Gastroesophageal sphincter (tissue), 4 donors: ENCODE measurements around the gene DTHD1. TPM values are rescaled to one million over a fixed set of nuclear protein-coding genes. Genes with fewer than 3 reads are reported as not detected.
A peak's percentile ranks its signal among the peaks of the same experiment; 100 is the strongest.

Source experiments
- ATAC-seq: fragments of 150-250 bp; one replicate; pipeline ENCODE4 v1.9.1; 2016; ENCODE audit warnings: mild to moderate bottlenecking, moderate library complexity
- H3K27ac ChIP-seq, 4 donors: fragments of 200-600 bp; sonication (generic) in 3 of 4; 1 replicate in 3 of 4; 2 replicates in 1 of 4; pipeline ENCODE4 v1.5.1; 2016 to 2019
- H3K27me3 ChIP-seq: fragments of 200-600 bp; sonication (generic); one replicate; pipeline ENCODE4 v1.5.1; 2019
- H3K36me3 ChIP-seq, 2 donors: fragments of 200-600 bp; sonication (generic); one replicate each; pipeline ENCODE4 v1.5.1; 2019; ENCODE audit warnings: control low read depth in 1 of 2
- H3K4me1 ChIP-seq, 3 donors: fragments of 200-600 bp; sonication (generic); 1 replicate in 2 of 3; 2 replicates in 1 of 3; pipeline ENCODE4 v1.5.1; 2016 to 2019; ENCODE audit warnings: control low read depth in 2 of 3
- H3K4me3 ChIP-seq, 2 donors: fragments of 200-600 bp; sonication (generic); one replicate each; pipeline ENCODE4 v1.5.1; 2019; ENCODE audit warnings: mild to moderate bottlenecking in 1 of 2, moderate library complexity in 1 of 2
- H3K9me3 ChIP-seq, 3 donors: fragments of 200-600 bp; sonication (generic); one replicate each; pipeline ENCODE4 v1.5.1; 2017 to 2019; ENCODE audit warnings: control low read depth in 2 of 3
- CTCF ChIP-seq, 4 experiments: fragments of 200-600 bp in 2 of 4; fragments of 450-650 bp in 2 of 4; sonication (generic) in 1 of 4; IDR thresholded peaks; one replicate each; pipeline ENCODE4 v1.5.1; 2017 to 2019; ENCODE audit warnings: antibody characterized with exemption in 4 of 4, mild to moderate bottlenecking in 2 of 4, moderate library complexity in 2 of 4
- EP300 ChIP-seq: sonication (generic); formaldehyde crosslinking; IDR thresholded peaks from one replicate; pipeline ENCODE4 v1.6.1; 2017; ENCODE audit warnings: antibody characterized with exemption, mild to moderate bottlenecking
- POLR2A ChIP-seq, 2 donors: fragments of 450-650 bp; IDR thresholded peaks; one replicate each; pipeline ENCODE4 v1.6.1; 2017; ENCODE audit warnings: antibody characterized with exemption in 2 of 2, mild to moderate bottlenecking in 2 of 2, moderate library complexity in 1 of 2
- POLR2AphosphoS5 ChIP-seq: sonication (generic); formaldehyde crosslinking; IDR thresholded peaks from one replicate; pipeline ENCODE4 v1.6.1; 2017; ENCODE audit warnings: antibody characterized with exemption
- WGBS, 2 donors: methylation state at CpG; one replicate each; pipeline ENCODE4 v1.1.5; 2018; ENCODE audit warnings: low coverage in 1 of 2; 5-methylcytosine and 5-hydroxymethylcytosine counted together
- total RNA-seq, 4 donors: library from RNA; depleted of rRNA; stranded (reverse); fragments of >200 nt; gene quantifications; one replicate each; pipeline ENCODE4 v1.1.0, GENCODE V29; 2016

DTHD1 gene
- total RNA-seq, 4 donors from 2014 or later, result 0.15 to 0.81 TPM; not detected in 2

- Histone ChIP-seq H3K4me3 (peak within 1 kb of the TSS; percentile 40 to 63), H3K9me3 (no peaks in the 10 kb centered on the region), H3K36me3 (no peaks in the 10 kb centered on the region), H3K27me3 (peaks cover 32% of the 10 kb centered on the region), H3K27ac (peak within 1 kb of the TSS in 3 of 4 donors; percentile 75 to 87 (median 76)), H3K4me1 (peaks cover 0 to 10% (median 0%) of the 10 kb centered on the region in 3 donors)
- 60% methylated on average over 1 of the region's 81 CpGs; no CpG with 5 or more reads in 1 of the 2 donors for WGBS, 2 donors
- peak; percentile 64 for ATAC-seq
- TF ChIP-seq CTCF (IDR thresholded peaks at IDR 0.05), result no peak
- no peak for TF ChIP-seq EP300
- peak in 1 of 2 donors; percentile 17 for TF ChIP-seq POLR2A (IDR thresholded peaks at IDR 0.05)
- no peak for TF ChIP-seq POLR2AphosphoS5
These were observed 36.9 kb upstream of the DTHD1 start, which contains the start of gene ARAP2 for GRCh38 chr4:36244257-36245082. Gene ARAP2 (minus strand): TSS chr4:36244514. CDS start chr4:36229486, 15,028 bp downstream.

GRCh38 chr4:36249610-36250009 lies 31.8 kb upstream of the DTHD1 start:
- H3K9me3 ChIP-seq, result no peaks in the 10 kb centered on the region
- peaks cover 19% of the 10 kb centered on the region for H3K27me3 ChIP-seq
- TF ChIP-seq CTCF (IDR thresholded peaks at IDR 0.05), result no peak
- H3K36me3 ChIP-seq, result no peaks in the 10 kb centered on the region
- ATAC-seq, result no peak
- no peak overlapping the region for H3K27ac ChIP-seq
- H3K4me1 ChIP-seq, result peaks cover 0 to 4% (median 0%) of the 10 kb centered on the region in 3 donors
- 78 to 81% methylated on average over 1 of the region's 1 CpG for WGBS, 2 donors
- H3K4me3 ChIP-seq, result no peak overlapping the region

- TF ChIP-seq POLR2A (IDR thresholded peaks at IDR 0.05), result no peak
- no peak for TF ChIP-seq POLR2AphosphoS5
- no peak for TF ChIP-seq EP300
- no peak for TF ChIP-seq CTCF (IDR thresholded peaks at IDR 0.05)
- Histone ChIP-seq H3K27me3 (peaks cover 4% of the 10 kb centered on the region), H3K4me3 (no peak overlapping the region), H3K27ac (no peak overlapping the region), H3K9me3 (no peaks in the 10 kb centered on the region), H3K4me1 (no peaks in the 10 kb centered on the region), H3K36me3 (no peaks in the 10 kb centered on the region)
- 75 to 100% methylated on average over 1 to 2 of the region's 2 CpGs for WGBS, 2 donors
- no peak for ATAC-seq
These were observed 29.4 kb upstream of the DTHD1 start for GRCh38 chr4:36251983-36252382.

- H3K27ac ChIP-seq, result no peak overlapping the region
- no peak for ATAC-seq
- peaks cover 4% of the 10 kb centered on the region for H3K27me3 ChIP-seq
- no peaks in the 10 kb centered on the region for H3K4me1 ChIP-seq
- TF ChIP-seq POLR2A (IDR thresholded peaks at IDR 0.05) (no peak), POLR2AphosphoS5 (no peak), CTCF (IDR thresholded peaks at IDR 0.05) (no peak), EP300 (no peak)
- no peaks in the 10 kb centered on the region for H3K9me3 ChIP-seq
- H3K36me3 ChIP-seq, result no peaks in the 10 kb centered on the region
- no peak overlapping the region for H3K4me3 ChIP-seq
- WGBS, 2 donors, result 73 to 100% methylated on average over 2 of the region's 2 CpGs
These were observed 27.0 kb upstream of the DTHD1 start for GRCh38 chr4:36254371-36254770.

GRCh38 chr4:36255577-36255976 lies 25.8 kb upstream of the DTHD1 start:
- no peak for ATAC-seq
- H3K36me3 ChIP-seq, result no peaks in the 10 kb centered on the region
- WGBS, 2 donors, result 40 to 80% methylated on average over 1 to 2 of the region's 2 CpGs
- H3K27ac ChIP-seq, result no peak overlapping the region
- TF ChIP-seq POLR2A (IDR thresholded peaks at IDR 0.05) (no peak), CTCF (IDR thresholded peaks at IDR 0.05) (no peak), EP300 (no peak)
- H3K4me3 ChIP-seq, result no peak overlapping the region
- H3K27me3 ChIP-seq, result no peaks in the 10 kb centered on the region
- no peaks in the 10 kb centered on the region for H3K9me3 ChIP-seq
- H3K4me1 ChIP-seq, result no peaks in the 10 kb centered on the region
